Activated T-cell treated with anti-CD3 and anti-CD28 coated beads for 1 hour (primary cell): ENCODE results near the gene SCO1.
"Not testable (repeated sequence)": the region's sequence is repeated elsewhere in the genome, so short reads cannot be mapped to it uniquely, and the experiment has no call there.

Experiments used
- DNase-seq: peaks from one replicate; pipeline ENCODE4 v3.0.0-alpha.2; 2020; ENCODE audit warnings: low read depth

The SCO1 gene

DNA sequence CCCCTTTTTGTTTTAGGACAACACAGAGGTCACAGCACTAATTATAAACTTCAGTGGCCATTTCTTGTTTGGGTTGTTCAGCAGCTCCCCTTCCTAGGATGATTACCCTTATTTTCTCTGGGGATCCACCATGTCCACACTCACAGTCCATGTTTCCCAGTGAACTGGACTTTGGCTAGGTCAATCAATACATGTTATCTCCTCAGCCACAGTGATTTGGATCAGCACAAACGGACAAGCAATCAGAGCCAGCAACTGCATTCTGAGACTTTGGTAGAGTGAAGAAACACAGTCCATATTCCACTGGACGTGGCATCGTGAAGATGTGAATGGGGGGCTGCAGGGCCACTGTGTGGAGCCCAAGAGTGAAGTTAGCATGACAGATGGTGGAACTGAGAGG lies 27.9 kb upstream of the SCO1 start:
- DNase-seq, result no peak

DNA sequence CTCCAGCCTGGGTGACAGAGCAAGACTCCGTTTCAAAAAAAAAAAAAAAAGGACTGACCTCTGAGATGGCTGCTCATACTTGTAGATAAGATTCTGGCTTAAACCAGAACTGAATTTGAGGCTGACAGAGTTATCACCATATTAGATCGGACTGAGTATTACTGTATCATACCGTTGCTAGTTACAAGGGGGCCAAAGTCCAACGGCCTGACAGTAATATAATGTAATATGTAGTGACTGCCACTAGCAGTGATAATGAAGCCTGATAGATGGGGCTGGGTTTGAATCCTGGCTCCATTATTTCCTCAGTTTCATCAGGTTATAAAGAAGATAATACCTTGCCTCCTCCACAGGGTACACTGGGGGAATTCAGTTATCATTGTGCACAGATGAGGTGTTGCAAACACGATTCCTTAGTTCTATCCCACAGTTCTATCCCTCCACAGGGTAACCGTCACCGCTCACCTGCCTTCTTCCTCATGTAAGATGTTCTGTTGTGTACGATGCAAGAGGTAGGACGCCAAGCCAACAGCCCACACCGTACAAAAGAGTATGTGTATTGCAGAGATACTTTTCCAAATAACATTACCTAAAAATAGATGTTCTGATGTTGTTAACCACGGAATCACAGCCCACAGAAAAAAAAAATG lies 27.3 kb upstream of the SCO1 start:
- no peak for DNase-seq

DNA sequence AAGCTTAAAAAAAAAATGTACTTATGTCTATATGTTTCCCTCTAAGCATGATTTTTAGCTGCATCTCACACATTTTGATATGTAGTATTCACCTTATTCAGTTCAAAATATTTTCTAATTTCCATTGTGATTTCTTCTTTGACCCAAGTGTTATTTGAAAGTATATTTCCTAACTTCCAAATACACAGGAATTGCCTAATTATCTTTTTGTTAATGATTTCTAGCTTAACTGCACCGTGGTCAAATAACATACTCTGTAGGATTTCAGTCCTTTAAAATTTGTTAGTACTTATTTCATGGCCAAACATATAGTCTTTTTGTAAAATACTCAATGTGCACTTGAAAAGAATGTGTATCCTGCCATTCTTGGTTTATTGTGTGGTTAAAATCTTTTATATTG lies 21.2 kb upstream of the SCO1 start:
- DNase-seq, result no peak

DNA sequence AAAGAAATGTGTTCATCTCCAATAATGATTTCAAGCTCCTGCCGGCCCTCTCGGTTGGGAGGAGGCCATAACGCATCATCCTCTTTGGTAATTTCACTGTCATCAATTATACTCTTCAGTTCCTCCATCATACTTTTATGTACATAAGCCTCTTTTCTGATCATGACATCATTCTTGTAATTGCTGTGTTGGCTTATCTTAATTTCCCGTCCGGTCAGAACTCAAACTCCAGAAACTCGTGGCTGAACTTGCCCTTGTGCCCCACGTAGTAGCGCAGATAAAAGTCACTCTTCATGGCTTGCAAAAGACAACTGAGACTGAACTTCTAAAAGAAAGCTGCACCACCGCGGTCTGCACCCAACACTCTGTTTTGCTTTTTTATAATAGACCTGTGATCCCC lies 18.9 kb upstream of the SCO1 start:
- DNase-seq, result no peak

DNA sequence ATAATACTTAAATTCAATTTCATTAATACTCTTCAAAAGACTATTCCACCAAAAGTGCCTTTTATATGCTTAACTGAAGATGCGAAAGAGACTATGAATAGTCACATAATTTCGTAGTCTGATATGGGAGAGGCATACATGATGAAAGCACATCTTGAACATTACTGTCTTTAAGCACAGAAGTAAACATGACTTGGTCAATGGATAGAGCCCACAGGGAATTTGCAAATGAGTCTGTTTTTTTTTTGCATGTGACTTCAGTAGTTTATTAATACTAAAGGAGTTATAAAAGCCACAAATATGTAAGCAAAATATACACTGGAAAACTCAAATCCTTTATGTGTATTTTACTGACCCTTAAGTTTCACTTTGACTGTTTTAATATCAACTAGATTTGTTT lies 16.0 kb upstream of the SCO1 start:
- no peak for DNase-seq

DNA sequence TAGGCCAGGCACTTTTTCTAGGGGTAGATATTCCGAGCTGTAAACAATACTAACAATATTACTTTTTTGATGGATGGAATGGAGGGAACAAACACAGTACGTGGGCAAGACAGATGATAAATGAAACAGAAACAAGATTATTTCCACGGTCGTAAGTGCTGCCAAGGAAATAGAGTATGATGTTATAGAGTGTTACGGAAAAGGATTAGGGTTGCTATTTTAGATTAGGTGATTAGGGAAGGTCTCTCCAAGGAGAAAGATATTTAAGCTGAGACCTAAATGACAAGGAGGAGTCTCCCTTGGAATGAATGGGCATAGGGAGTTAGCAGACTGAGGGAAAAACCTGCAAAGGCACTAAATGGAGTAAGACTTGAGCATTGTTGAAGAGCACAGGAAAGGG lies 8.4 kb upstream of the SCO1 start:
- no peak for DNase-seq

DNA sequence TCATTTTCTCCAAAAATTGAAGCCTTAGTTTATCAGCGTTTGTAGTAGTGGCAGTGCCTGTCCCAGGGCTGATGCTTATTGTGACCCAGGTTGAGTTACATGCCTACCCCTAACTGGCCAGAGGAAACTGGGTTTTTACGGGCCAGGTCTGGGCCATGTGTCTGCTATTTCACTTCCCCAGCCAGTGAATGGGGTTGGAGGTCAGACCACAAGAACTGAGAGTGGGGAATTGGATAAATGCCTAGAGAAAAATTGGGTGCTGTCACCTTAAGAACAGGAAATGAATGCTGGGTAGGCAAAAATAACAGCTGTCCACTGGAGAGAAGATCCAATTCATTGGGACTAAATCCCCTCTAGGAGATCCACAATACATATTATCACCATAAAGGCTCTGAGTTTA lies 5.2 kb upstream of the SCO1 start:
- no peak for DNase-seq

DNA sequence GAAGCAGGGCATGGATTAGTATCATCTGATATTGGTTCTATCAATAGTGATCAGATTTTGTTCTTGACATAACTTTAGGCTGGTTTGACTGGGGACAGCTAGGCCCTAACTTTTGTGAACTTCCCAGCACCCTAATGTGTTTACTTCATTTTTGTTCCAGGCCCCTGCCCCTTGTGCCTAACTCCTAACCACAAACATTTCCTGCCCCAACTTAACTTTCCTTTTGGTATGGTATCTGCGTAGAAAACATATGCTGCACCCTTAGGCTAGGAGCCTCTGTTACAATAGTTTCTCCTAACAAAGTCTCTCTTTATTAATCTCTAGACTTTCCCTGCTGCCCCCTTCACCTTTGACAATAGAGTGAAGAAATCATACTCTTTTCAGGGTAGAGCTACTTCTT lies 2.5 kb upstream of the SCO1 start:
- no peak for DNase-seq

DNA sequence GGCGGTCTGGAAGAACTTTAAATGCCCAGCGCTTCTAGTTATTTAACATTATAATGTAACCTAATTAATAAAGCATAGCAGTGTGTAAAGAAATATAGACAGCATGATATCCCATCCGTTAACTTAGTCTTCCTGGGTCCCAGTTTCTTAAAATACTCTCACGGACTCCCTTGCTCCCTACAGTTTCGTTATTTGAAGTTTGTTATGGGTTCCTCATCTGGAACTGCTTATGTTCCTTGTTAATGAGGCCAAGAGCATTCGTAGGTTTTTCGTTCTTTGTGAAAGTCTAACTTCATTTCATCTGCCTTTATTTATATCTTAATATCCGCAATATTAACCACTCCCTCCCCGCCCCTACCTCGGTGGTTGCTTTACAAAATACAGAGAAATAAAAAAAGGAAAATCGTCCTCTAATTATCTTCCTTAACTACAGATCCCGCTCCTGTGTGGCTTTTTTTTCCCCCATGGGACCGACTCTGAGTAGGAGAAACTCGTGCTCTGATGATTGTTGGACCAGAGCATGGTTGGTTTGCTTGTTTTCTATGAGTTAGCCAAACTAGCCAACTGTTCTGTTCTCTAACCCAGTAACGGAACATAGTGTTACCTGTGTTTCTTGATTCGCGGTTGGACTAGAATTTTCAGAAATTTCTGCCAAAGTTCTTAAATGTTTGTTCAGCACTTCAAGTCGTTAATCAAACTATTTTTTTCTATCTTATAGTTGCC lies 924 bp upstream of the SCO1 start:
- no peak for DNase-seq

DNA sequence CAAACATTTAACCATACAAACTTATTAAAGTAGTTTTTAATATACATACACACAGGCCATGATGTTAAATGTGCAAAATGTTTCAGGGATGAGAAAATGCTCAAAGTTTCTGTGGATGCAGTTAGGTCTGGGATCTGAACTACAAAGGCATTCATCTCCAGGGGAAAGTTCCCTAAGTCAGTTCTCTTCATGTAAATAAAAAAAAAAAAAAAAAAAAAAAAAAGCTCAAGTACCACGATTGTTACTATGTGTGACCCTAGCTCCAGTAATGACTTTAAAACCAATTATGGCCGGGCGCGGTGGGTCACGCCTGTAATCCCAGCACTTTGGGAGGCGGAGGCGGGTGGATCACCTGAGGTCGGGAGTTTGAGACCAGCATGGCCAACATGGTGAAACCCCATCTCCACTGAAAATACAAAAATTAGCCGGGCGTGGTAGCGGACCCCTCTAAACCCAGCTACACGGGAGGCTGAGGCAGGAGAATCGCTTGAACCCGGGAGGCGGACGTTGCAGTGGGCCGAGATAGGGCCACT lies 1.4 kb downstream of the SCO1 start:
- not testable (repeated sequence) for DNase-seq

DNA sequence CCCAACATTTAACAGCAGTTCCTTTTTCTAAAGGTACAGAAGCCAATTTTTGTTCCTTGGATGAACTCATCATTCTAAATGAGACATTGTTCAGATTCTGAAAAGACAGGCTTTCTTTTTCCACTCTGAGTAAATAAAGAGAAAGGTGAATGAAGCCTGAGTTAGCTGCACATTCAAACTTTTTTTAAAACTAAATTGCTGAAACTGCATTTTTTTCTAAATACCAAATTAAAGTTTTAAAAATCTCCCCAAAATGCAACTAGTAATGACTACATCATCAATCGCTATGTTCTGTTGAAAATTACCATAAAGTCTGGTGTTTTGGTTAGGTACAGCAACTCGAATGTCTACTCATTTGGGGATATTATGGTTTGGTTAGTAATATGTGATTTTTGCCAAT lies 9.8 kb downstream of the SCO1 start:
- DNase-seq, result no peak

DNA sequence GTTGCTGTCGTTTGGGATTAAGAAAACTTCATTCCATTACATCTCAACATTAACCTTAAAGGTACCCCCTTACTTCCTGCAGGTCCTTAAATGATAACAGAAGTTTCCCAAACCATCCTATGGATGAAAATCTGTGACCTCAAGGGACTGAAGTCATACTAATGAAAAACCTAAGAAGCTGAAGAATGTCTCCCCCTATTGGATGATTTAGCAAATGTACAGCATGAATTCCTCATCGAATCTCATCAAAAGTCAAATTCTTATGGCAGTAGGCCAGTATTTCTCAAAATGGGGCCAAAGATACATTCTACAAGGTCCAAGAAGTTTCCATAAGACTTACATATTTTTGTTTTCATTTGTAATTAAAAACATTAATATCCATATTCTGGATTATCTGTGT lies 13.5 kb downstream of the SCO1 start:
- DNase-seq, result no peak

DNA sequence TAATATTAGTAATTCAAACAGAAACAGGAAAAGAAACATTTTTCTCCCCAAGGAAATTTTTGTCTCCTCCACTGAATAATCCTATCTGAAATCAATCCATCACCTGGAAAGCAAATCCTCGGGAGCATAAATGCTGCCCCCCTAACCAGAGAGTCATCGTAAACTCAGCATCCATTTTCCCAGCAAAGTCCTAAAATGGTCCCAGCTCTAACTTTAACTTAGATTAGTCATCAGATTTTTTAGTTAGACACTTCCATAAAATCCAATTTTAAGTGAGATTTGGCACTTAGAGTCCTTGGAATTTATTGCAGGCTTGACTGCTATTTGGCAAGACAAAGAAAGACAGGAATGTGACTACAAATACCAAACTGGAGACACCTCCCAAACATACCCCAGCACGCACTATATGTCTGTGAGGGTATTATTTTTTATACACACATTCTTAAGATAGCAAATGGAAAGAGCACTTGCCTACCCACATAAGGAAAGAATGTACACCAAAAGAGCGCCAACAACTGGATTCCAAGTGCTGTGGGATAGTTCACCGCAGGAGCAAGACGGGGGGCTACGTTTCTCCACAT lies 15.4 kb downstream of the SCO1 start:
- no peak for DNase-seq

DNA sequence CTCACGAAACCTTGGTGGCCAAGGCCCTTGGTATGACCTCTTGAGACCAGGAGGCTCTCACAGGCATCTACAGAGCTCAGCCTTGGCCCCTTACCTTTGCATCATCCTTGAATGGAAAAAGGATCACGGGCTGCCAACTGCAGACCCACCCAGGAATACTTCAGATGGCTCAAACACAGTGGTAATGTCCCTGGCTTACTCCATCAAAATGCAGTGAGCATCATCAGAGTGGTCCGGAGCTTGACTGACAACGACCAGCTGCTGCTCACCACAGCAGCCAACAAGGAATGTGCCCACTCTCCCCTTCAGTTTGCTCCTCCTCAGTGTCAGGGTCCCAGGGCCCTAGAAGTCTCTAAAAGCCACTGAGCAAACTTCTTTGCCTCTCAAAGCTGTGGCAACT lies 22.6 kb downstream of the SCO1 start:
- no peak for DNase-seq

DNA sequence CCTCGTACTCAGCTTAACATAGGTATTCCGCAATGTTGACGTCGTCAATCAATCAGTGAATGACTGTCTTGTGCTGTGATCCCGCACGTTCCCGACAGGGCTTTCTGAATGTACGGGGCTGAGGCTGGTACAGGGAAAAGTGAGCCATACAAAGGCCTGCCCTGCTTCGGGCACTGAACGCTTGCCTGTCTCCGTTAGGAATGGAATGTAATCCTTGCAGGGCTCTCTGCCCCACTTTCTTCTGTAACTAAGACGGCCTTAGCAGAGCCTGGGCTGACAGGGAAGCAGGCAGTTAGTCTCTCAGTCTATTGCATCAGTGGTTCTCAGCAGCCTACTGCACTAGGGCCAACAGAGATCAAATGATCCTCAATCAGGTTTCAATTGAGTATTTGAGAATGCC lies 24.0 kb downstream of the SCO1 start:
- no peak for DNase-seq

DNA sequence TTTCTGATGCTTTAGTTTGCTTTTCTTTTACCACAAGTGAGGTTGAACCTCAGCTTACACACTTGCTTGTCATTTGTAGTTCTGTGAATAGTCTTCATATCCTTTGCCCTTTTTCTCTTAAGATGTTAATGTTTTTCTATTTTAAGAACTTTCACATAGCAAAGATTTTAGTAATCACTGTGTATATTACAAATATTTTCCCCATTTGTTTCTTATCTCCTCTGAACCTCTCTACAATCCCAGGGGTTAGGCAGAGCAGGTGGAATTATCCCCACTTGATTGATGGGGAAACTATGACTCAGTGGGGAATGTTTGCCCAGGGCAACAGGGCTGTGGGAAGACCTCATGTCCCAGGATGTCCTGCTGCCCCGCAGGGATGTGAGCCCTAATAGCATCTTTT lies 28.6 kb downstream of the SCO1 start:
- no peak for DNase-seq

DNA sequence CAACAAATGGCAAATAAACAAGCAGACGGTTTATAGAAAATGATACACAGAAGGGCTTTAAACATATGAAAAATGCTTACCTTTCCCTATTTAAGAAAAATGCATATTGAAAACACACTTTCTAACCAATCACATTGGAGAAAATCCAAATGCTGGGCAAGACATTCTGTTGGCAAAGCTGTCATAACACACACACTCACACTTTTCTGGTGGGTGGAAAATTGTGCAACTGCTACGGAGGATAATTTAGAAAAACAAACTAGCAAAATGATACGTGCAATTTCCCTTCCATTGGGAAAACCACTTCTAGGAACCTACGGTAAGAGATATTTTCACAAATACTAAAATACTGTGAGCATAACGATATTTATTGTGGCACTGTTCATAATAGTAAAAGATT lies 30.4 kb downstream of the SCO1 start:
- DNase-seq, result no peak

DNA sequence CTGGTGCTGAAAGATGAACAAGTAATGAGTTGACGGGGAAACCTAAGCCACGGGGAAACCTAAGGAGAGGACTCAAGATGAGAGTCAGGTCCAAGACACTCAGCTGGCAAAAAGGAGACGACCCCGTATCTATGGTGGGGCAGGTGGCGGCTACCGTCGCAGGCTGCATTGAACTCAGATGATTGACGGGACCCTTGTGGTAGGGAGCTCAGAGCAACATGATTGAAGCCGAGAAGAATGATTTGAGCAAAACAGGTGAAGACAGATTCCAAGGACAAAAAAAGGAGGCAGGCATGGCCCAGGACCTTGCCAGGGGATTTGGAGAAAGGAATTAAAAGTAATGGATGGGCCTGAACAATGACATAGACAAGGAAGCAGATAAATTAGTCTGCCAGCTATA lies 32.8 kb downstream of the SCO1 start:
- no peak for DNase-seq

DNA sequence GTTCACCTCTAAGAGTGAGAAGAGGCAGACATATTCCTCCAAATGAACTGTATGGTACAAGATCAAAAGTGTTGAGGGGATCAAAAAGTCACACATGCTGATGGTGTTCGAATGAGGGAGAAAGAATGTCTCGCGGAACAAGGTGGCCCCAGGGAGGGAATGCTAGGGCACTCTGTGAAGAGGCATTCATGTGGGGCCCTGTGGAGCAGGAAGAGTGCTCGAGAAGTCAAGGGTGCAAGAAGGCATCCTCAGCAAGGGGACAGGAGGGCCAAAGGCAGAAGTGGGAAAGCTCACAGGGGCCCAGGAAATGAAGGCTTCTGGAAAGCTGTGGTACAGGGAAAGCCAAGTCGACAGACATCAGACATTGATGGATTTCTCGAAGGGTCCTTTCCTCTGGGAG lies 34.1 kb downstream of the SCO1 start:
- DNase-seq, result no peak

DNA sequence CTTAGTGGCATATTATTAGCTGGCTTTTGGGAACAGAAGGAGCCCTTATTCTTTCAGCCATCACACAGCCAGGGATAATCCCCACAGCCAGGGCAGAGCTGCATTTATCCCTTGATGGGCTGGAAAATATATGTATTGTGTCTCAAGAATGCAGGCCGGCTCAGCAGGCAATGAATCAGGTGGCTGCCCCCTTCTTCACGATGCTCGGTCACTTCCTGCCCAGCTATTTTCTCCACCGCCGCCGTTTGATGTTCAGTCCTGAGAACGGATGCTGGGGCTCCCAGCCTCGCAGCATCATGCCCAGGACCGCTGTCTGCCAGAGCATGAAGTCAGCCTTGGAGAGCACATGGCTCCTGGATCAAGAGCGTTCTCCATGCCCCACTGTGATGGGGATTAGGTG lies 35.9 kb downstream of the SCO1 start:
- DNase-seq, result no peak

DNA sequence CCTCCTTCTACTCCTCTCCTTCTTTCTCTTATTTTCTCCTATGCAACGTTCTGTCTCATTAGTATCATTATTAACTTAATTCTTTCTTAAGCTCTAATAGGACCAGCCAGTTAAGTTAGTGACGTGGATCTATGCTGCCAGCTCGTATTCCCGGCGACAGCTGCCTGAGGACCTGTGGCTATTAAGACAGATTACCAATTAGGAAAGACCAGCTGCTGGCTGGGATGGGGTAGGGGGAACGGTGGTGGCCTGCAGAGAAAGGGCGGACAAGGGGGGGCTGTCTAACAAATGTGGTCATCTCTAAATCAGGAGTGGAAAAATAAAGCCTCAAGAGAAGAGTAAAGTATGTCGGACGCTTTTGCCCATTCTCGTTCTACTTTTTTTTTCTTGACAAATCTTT lies 39.5 kb downstream of the SCO1 start:
- no peak for DNase-seq

DNA sequence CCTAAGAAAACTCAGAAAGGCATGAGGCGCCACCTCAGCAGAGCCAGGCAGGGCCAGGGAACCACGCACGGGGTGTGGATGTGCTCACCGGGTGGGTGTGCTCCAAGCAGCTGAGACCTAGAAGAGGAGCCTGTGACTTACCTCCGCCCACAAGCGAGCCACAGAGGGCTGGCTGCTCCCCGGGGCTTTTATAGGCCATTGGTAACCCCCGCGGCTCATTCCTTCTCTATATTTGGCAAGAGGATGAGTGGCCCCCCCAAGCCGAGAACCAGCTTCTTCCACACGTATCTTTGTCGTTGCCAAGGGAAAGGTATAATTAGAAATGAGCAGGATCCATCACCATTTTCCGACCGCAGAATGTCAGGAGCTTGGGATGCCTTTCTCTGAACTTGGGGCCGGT lies 40.2 kb downstream of the SCO1 start, which contains the start of gene MYH3:
TSS of gene MYH3 (minus strand) at position 162 of the 400 bp plus-strand sequence. CDS start 2,245 bp downstream, outside the sequence.
- DNase-seq, result no peak

DNA sequence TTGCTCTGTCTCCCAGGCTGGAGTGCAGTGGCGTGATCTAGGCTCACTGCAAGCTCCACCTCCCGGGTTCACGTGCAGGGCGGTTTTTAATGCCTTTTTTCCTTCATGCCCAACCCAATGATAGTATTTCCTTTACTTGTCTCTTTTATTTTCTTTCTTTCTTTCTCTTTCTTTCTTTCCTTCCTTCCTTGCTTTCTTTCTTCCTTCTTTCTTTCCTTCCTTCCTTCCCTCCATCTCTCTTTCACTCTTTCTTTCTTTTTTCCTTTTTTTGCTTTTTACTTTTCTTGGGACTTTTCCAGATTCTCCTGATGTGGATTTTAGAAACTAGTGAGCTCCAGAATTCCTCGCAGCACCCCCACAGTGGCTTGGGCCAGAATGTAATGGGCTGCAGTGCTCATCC lies 43.3 kb downstream of the SCO1 start:
- no peak for DNase-seq
